GM18858 (cell line): ENCODE data around the gene FAM209B.
"Not testable (repeated sequence)": the region's sequence is repeated elsewhere in the genome, so short reads cannot be mapped to it uniquely, and the experiment has no call there.

Source experiments
- ATAC-seq: cut with Tn5 transposase; IDR thresholded peaks from one replicate; pipeline ENCODE4 v1.9.1; 2021; ENCODE audit not compliant: unreplicated experiment

The FAM209B gene

DNA sequence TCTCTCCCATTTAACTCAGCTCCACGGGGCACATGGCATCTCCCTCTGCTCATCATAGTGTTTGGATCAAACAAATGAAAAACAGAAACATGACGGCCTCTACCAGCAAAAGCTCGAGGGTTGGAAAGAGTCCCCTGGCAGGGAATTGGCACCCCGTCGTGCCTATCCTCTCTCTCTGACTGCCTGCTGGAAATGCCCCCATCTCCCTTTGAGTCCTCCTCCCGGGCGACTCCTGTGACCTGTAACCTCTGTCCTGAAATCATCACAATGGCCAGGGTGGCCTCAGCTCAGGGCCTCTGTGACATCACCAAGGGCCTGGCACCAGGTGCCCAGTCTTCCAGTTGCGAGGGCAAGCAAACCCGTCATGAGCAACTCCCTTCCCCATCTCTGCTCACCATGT is at the start of gene FAM209B:
Gene FAM209B (plus strand): TSS at position 301 of the 400 bp plus-strand sequence. CDS start 96 bp downstream, at position 397.
- ATAC-seq: not testable (repeated sequence)

GRCh38 chr20:56483970-56484369 is 49.1 kb upstream of the FAM209B start:
- no peak for ATAC-seq

DNA sequence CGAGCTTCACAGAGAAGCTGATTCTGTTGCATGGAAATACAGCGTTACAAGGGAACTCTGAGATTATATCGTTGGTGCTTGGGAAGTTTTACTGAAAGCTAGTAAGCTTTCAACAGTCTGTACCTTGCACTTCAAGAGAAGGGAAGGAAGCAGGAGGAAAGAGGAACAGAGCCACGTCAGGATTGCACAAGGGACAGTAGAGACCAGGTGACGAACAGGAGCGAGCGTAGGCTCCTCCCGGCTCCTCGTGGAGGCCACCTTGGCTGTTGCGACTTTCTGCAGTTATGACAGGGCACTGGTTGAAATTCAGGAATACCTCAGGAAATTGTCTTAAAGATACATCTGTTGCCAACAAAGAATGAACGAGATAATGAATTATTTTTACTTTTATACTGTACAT is 45.8 kb upstream of the FAM209B start:
- no peak for ATAC-seq

- ATAC-seq: no peak
Measured at GRCh38 chr20:56488566-56488965, 44.5 kb upstream of the FAM209B start.

GRCh38 chr20:56501116-56501515 is 31.9 kb upstream of the FAM209B start:
- ATAC-seq: no peak

GRCh38 chr20:56503916-56504315 is 29.1 kb upstream of the FAM209B start:
- no peak for ATAC-seq

GRCh38 chr20:56504373-56505005 is 28.6 kb upstream of the FAM209B start:
- no peak for ATAC-seq

DNA sequence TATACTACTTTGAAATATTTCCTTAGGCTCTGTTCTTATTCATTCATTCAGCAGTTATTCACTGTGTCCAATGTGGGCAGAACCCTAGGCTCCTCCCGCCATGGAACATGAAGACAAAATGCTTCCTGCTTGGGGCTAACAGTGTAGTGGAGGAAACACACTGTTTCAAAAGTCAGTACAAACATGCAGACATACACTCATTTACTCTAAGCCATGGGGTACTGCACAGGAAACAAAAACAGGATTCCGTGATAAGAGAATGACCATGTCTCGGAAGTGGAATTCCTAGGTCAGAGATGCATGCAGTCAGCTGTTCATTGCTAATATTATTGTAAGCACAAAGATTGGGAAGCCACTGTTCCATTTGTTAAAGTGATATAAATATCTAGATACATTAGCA is 26.9 kb upstream of the FAM209B start:
- ATAC-seq: no peak

DNA sequence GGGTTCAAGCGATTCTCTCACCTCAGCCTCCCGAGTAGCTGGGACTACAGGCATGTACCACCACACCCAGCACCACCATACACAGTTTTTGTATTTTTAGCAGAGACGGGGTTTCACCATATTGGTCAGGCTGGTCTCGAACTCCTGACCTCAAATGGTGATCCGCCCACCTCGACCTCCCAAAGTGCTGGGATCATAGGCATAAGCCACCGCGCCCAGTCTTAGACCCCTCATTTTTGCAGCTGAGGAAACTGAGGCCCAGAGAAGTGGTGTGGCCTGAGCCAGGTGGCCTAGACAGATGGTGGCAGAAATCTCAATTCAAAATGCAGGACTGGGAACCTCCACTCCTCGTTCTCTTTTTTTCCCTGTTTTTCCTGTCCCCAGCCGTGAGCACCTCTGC is 21.1 kb upstream of the FAM209B start:
- no peak for ATAC-seq

DNA sequence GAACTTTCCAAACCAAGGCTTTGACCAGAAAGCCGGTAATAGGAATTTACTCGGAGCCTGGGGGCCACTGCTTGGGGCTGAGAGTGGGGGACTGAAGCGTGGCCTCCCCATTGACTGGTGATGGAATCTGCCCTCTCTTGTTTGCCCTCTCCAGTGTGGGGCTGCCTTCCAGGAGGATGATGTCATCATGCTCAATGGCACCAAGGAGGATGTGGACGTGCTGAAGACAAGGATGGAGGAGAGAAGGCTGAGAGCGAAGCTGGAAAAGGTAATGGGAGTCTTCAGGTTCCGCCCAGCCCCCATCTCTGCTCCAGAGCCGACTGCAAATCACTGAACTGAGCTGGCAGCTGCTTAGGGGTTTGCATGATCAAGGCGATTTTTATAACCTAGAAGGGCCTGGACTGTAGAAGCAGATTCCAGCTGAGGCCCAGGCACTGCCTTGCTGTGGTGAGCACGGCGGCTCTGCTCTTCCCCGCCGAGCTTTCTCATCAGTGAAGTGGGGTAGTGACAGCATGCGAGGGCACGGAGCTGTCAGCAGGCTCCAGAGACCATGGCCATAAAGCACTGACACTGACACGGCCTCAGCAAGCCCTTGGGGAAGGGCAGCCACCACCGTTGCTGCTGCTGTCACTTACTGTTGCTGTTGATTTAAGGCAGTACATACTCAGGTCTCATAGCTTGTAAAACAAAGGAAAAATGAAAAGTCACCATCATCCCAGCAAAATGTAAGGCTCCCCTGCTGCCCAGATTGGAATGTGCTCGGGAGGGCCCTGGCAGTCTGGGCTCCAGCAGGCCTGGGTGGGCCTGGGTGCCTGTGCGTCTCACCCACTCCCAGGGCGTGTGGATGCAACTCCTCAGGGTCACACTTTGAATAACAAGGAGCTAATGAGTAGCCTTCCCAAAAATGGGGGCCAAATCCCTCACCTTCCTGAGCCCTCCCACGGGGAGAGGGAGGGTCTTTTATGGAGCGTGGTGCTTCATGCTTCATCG is 19.6 kb upstream of the FAM209B start:
- no peak for ATAC-seq

- no peak for ATAC-seq
Measured at GRCh38 chr20:56516631-56517030, 16.4 kb upstream of the FAM209B start.

GRCh38 chr20:56517211-56517610 is 15.8 kb upstream of the FAM209B start:
- no peak for ATAC-seq

DNA sequence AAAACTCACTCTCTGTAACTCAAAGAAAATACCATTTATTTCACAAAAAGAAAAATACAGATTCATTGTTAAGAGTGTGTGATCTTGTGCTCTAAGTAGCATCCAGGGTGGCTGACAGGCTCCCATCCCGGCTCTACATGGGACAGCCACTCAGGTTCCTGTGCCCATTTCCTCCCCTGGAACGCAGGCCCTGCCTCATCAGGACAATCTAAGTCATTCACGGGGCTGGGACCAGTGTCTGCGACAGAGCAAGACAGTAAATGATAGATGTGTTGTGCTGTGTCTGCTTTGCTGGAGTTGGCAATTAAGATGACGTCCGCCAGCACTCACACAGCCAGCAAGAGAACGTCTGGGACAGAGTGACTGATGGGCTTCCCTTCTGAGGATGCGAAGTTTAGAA is 15.4 kb upstream of the FAM209B start:
- no peak for ATAC-seq

GRCh38 chr20:56518126-56518525 is 14.9 kb upstream of the FAM209B start:
- no peak for ATAC-seq

DNA sequence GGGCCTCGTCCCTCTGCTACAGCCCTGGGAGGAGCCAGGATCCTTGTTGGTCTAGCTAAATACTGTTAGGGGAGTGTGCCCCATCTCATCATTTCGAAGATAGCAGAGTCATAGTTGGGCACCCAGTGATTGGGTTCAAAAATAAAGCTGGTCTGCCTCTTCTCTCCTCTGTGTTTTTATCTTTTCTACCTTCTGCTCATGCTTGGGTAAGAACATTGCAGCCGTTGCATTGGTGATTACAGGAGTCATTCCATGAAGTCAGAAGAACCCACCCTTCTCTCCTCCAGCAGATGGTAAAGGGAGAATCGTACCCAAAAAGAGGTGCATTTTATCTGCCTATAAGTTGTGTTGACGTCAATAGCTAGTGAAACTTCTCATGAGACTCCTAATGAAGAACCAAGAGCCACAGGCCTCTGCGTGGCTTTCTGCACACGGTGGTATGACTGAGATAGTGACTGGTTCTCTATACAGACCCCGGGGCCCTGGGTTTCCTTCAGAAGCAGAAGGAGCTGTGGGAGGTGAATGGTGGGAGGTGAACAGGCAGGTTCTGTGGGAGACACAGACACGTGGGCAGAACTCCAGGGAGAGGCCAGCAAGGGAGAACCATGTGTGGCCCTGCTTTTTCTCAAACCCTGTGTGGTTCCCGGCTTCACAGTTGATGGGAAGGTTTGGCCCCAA is 14.2 kb upstream of the FAM209B start:
- ATAC-seq: no peak

- ATAC-seq: no peak
Measured at GRCh38 chr20:56519551-56519950, 13.5 kb upstream of the FAM209B start.

- no peak for ATAC-seq
Measured at GRCh38 chr20:56520180-56520579, 12.9 kb upstream of the FAM209B start.

GRCh38 chr20:56520746-56521354 is 12.2 kb upstream of the FAM209B start:
- not testable (repeated sequence) for ATAC-seq

GRCh38 chr20:56522311-56522710 is 10.7 kb upstream of the FAM209B start:
- no peak for ATAC-seq

DNA sequence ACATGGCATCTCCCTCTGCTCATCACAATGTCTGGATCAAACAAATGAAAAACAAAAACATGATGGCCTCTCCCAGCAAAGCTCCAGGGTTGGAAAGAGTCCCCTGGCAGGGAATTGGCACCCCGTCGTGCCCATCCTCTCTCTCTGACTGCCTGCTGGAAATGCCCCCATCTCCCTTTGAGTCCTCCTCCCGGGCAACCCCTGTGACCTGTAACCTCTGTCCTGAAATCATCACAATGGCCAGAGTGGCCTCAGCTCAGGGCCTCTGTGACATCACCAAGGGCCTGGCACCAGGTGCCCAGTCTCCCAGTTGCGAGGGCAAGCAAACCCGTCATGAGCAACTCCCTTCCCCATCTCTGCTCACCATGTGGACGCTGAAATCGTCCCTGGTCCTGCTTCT is 8.6 kb upstream of the FAM209B start, which contains the start of gene FAM209A:
Gene FAM209A (plus strand): TSS at position 301 of the 400 bp plus-strand sequence. CDS start 65 bp downstream, at position 366.
- not testable (repeated sequence) for ATAC-seq

- no peak for ATAC-seq
Measured at GRCh38 chr20:56527521-56527920, 5.5 kb upstream of the FAM209B start.
